Panc1 (cell line): ENCODE data around the gene SPPL2C. TPM values are rescaled to one million over a fixed set of nuclear protein-coding genes. Genes with fewer than 3 reads are reported as not detected.

Source experiments
- ATAC-seq: fragments of 200-7000 bp; cut with Tn5 transposase; 2 replicates; pipeline ENCODE4 v1.9.1; 2020; ENCODE audit warnings: mild to moderate bottlenecking, moderate library complexity
- BruUV-seq: library from RNA; stranded (reverse); fragments of 400-500 nt; replicated peaks from 2 replicates; lab custom pipeline; 2021; lab: Mats Ljungman, UMichigan
- CTCF ChIA-PET: fragments of 300-600 bp; sonication (Branson Sonifier 250); formaldehyde crosslinking; loops from one replicate; lab custom pipeline; 2022; ENCODE audit warnings: antibody characterized with exemption; lab: Charles Lee
- POLR2A ChIA-PET: fragments of 300-600 bp; sonication (Branson Sonifier 250); formaldehyde crosslinking; loops from one replicate; lab custom pipeline; 2022; ENCODE audit warnings: antibody characterized with exemption; lab: Charles Lee
- DNase-seq: peaks from one replicate; pipeline ENCODE4 v3.0.0-alpha.2; 2010; ENCODE audit warnings: low read depth, low spot score
- H3K27ac ChIP-seq: 2 replicates; pipeline ENCODE4 v1.5.1; 2011; ENCODE audit warnings: mild to moderate bottlenecking, low read length, inconsistent platforms
- H3K27me3 ChIP-seq: fragments of 200-500 bp; sonication (Bioruptor generic); 2 replicates; pipeline ENCODE4 v1.6.0; 2014; ENCODE audit warnings: low read length, inconsistent platforms; ENCODE audit not compliant: control insufficient read depth, insufficient read depth
- H3K36me3 ChIP-seq: fragments of 200-500 bp; sonication (Bioruptor generic); 2 replicates; pipeline ENCODE4 v1.5.1; 2014; ENCODE audit warnings: inconsistent platforms, mild to moderate bottlenecking, low read length, moderate library complexity; ENCODE audit not compliant: control insufficient read depth, insufficient read depth
- H3K4me1 ChIP-seq: 2 replicates; pipeline ENCODE4 v1.5.1; 2011; ENCODE audit warnings: inconsistent platforms, mild to moderate bottlenecking, low read length, moderate library complexity; ENCODE audit not compliant: control insufficient read depth, insufficient read depth
- H3K4me3 ChIP-seq, 2 experiments: 2 replicates each; pipeline ENCODE4 v1.5.1; 2011 to 2012; ENCODE audit warnings: low read depth in 2 of 2, low read length in 2 of 2, mild to moderate bottlenecking in 2 of 2, inconsistent platforms in 1 of 2, moderate library complexity in 1 of 2
- H3K9me3 ChIP-seq: fragments of 200-500 bp; sonication (Bioruptor generic); 2 replicates; pipeline ENCODE4 v1.5.1; 2014; ENCODE audit warnings: low read depth, mild to moderate bottlenecking, inconsistent platforms, low read length, moderate library complexity; ENCODE audit not compliant: control insufficient read depth, insufficient read depth
- POLR2AphosphoS5 ChIP-seq: IDR thresholded peaks from 2 replicates; pipeline ENCODE4 v1.6.1; 2012; ENCODE audit warnings: mild to moderate bottlenecking, low read depth, low read length, moderate library complexity
- SIN3A ChIP-seq: IDR thresholded peaks from 2 replicates; pipeline ENCODE4 v1.6.1; 2012; ENCODE audit warnings: low read depth, mild to moderate bottlenecking, low read length, moderate library complexity, borderline replicate concordance; ENCODE audit not compliant: insufficient read depth
- TCF7L2 ChIP-seq: IDR thresholded peaks from 2 replicates; pipeline ENCODE4 v1.6.1; 2011; ENCODE audit warnings: mild to moderate bottlenecking, low read depth, low read length, inconsistent platforms
- in situ Hi-C: cut with HindIII; loops from 2 replicates; pipeline ENCODE4 v1.10.0; 2016; ENCODE audit warnings: low sequenced_read_pairs, low pct_unique_long_range_greater_than_20kb
- intact Hi-C: fragments of 100-400 bp; cut with micrococcal nuclease; formaldehyde crosslinking; loops from one replicate; pipeline ENCODE4 v1.10.0; 2022; ENCODE audit not compliant: unreplicated experiment
- total RNA-seq: library from RNA; stranded (reverse); gene quantifications from one replicate; pipeline ENCODE4 v1.2.1, GENCODE V29; 2021; ENCODE audit not compliant: unreplicated experiment
- TF ChIP-seq, protein P1 (sequence below), 2 experiments: IDR thresholded peaks; 2 replicates each; pipeline ENCODE4 v1.6.1; 2011 to 2012; ENCODE audit warnings: low read depth in 2 of 2, control low read depth in 1 of 2, low read length in 1 of 2, mild to moderate bottlenecking in 1 of 2, moderate library complexity in 1 of 2; ENCODE audit not compliant: insufficient read depth in 1 of 2
- TF ChIP-seq, protein P2 (sequence below): fragments of 450-650 bp; IDR thresholded peaks from 2 replicates; pipeline ENCODE4 v1.5.1; 2017; ENCODE audit warnings: mild to moderate bottlenecking

The SPPL2C gene
- total RNA-seq, 1 experiment from 2014 or later: not detected

DNA sequence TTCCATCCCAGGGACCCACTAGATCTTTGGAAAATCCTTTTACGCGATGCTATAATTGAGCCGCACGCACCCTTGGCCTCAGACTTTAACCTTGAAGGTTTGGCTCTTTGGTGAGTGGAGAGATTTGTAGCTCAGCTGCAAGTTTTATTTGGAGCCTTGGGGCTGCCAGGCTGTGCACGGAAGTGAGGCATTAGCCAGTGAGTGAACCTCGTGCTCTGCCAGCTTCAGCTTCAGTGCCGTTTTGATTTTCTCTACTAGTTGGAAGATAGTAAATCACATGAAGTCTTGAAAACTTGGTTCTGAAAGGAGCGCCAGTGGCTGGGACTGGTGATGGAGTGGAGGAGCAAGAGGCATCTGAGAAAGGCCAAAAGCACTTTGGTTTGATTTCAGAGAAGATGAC is 43.3 kb upstream of the SPPL2C start:
- BruUV-seq: no TSS peak
- ATAC-seq (no peak), DNase-seq (no peak)
- Histone ChIP-seq H3K36me3 (no peaks in the 10 kb centered on the region), H3K27me3 (no peaks in the 10 kb centered on the region; the same call in 1 of the 2 replicates), H3K9me3 (no peaks in the 10 kb centered on the region), H3K27ac (no peak overlapping the region), H3K4me1 (no peaks in the 10 kb centered on the region), H3K4me3 (no peak overlapping the region)
- in situ Hi-C loops: no loop called here
- POLR2A ChIA-PET: no interaction called here
- CTCF ChIA-PET: no interaction called here
- no peak for TF ChIP-seq TCF7L2
- TF ChIP-seq POLR2AphosphoS5: no peak
- TF ChIP-seq, protein P1, sequence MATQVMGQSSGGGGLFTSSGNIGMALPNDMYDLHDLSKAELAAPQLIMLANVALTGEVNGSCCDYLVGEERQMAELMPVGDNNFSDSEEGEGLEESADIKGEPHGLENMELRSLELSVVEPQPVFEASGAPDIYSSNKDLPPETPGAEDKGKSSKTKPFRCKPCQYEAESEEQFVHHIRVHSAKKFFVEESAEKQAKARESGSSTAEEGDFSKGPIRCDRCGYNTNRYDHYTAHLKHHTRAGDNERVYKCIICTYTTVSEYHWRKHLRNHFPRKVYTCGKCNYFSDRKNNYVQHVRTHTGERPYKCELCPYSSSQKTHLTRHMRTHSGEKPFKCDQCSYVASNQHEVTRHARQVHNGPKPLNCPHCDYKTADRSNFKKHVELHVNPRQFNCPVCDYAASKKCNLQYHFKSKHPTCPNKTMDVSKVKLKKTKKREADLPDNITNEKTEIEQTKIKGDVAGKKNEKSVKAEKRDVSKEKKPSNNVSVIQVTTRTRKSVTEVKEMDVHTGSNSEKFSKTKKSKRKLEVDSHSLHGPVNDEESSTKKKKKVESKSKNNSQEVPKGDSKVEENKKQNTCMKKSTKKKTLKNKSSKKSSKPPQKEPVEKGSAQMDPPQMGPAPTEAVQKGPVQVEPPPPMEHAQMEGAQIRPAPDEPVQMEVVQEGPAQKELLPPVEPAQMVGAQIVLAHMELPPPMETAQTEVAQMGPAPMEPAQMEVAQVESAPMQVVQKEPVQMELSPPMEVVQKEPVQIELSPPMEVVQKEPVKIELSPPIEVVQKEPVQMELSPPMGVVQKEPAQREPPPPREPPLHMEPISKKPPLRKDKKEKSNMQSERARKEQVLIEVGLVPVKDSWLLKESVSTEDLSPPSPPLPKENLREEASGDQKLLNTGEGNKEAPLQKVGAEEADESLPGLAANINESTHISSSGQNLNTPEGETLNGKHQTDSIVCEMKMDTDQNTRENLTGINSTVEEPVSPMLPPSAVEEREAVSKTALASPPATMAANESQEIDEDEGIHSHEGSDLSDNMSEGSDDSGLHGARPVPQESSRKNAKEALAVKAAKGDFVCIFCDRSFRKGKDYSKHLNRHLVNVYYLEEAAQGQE (IDR thresholded peaks at IDR 0.05; ENCODE audit: insufficient read depth in 1 of 2, low read depth in 2 of 2, low read length in 1 of 2): no peak
- TF ChIP-seq, protein P2, sequence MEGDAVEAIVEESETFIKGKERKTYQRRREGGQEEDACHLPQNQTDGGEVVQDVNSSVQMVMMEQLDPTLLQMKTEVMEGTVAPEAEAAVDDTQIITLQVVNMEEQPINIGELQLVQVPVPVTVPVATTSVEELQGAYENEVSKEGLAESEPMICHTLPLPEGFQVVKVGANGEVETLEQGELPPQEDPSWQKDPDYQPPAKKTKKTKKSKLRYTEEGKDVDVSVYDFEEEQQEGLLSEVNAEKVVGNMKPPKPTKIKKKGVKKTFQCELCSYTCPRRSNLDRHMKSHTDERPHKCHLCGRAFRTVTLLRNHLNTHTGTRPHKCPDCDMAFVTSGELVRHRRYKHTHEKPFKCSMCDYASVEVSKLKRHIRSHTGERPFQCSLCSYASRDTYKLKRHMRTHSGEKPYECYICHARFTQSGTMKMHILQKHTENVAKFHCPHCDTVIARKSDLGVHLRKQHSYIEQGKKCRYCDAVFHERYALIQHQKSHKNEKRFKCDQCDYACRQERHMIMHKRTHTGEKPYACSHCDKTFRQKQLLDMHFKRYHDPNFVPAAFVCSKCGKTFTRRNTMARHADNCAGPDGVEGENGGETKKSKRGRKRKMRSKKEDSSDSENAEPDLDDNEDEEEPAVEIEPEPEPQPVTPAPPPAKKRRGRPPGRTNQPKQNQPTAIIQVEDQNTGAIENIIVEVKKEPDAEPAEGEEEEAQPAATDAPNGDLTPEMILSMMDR: no peak
- no peak for TF ChIP-seq SIN3A
- intact Hi-C loops: no loop called here

DNA sequence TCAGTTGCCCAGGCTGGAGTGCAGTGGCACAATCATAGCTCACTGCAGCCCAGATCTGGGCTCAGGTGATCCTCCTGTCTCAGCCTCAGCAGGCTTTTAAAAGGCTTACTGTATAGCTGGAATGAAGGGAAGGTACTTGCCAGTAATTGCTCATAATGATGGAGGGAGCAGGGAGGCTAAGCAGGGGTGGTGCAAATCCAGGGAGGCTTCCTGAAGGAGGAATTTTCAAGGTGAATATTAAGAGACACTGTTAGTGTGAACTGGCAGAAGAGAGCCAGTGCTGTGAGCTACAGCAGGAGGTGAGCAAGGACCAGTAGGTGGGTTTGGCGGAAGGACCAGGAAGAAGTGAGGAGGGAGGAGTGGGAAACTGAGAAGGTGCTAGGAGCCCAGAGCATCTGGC is 35.8 kb upstream of the SPPL2C start:
- Histone ChIP-seq H3K4me3 (no peak overlapping the region), H3K27ac (no peak overlapping the region), H3K9me3 (no peaks in the 10 kb centered on the region), H3K4me1 (no peaks in the 10 kb centered on the region), H3K36me3 (no peaks in the 10 kb centered on the region), H3K27me3 (no peaks in the 10 kb centered on the region; the same call in 1 of the 2 replicates)
- DNase-seq: no peak
- CTCF ChIA-PET: no interaction called here
- in situ Hi-C loops: no loop called here
- no peak for ATAC-seq
- intact Hi-C loops: no loop called here
- no peak for TF ChIP-seq POLR2AphosphoS5
- no TSS peak for BruUV-seq
- POLR2A ChIA-PET: interaction anchor here (0.6 to 0.7 kb wide), 2 partner anchors 38 to 1074 kb away, joined by 3 to 5 read pairs; no protein-coding TSS in a partner anchor

DNA sequence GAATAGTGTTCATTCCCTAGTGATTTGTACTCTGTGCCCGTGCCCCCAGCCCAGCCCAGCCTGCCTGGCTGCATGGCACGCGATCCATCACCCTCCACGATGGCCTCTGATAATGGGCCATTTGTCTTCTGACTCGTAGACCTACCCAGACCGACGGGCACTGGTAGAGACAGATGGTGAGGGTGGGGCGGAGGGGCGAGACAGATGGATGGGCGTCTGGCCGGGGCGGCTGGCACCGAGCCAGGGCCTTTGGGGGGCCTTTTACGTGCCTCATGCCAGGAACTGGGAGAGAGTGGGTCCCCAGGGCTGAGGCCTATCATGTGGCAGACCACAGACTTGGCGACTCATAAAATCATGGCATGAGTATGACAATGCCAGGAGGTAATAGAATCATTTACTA is 35.2 kb upstream of the SPPL2C start:
- BruUV-seq: no TSS peak
- DNase-seq (no peak), ATAC-seq (no peak)

More for the DNA sequence above, 35.2 kb upstream of the SPPL2C start:
- Histone ChIP-seq H3K4me1 (no peaks in the 10 kb centered on the region), H3K36me3 (no peaks in the 10 kb centered on the region), H3K4me3 (no peak overlapping the region), H3K27ac (no peak overlapping the region), H3K9me3 (no peaks in the 10 kb centered on the region), H3K27me3 (no peaks in the 10 kb centered on the region)
- ChIA-PET CTCF (no interaction called here), POLR2A (no interaction called here)
- no peak for TF ChIP-seq POLR2AphosphoS5
- TF ChIP-seq, protein P2: no peak
- no peak for TF ChIP-seq TCF7L2
- intact Hi-C loops (no loop called here), in situ Hi-C loops (no loop called here)
